ENCODE results near the gene ZNF443. TPM values are rescaled to one million over a fixed set of nuclear protein-coding genes. Genes with fewer than 3 reads are reported as not detected.
"Not testable (repeated sequence)": the region's sequence is repeated elsewhere in the genome, so short reads cannot be mapped to it uniquely, and the experiment has no call there.

ZNF443 gene
- total RNA-seq, 1 donor from 2014 or later = 13.8 TPM

- TF ChIP-seq CTCF (IDR thresholded peaks at IDR 0.05; ENCODE audit: unreplicated experiment) = no peak
- Mint-ChIP-seq H3K9me3 (ENCODE audit: low read depth) (peaks cover 41% of the 10 kb centered on the region), H3K27ac (peak overlapping the region; percentile 38), H3K4me3 (ENCODE audit: low read depth) (no peak overlapping the region), H3K27me3 (no peaks in the 10 kb centered on the region), H3K4me1 (ENCODE audit: low read depth) (no peaks in the 10 kb centered on the region), H3K36me3 (ENCODE audit: insufficient read depth) (peaks cover 71% of the 10 kb centered on the region)
- DNase-seq (ENCODE audit: low spot score, unreplicated experiment) = no peak
These were observed 24.4 kb upstream of the ZNF443 start for GRCh38 chr19:12465211-12465610.

- H3K9me3 Mint-ChIP-seq (ENCODE audit: low read depth) = peaks cover 40% of the 10 kb centered on the region
- no peak overlapping the region for H3K4me3 Mint-ChIP-seq (ENCODE audit: low read depth)
- peaks cover 68% of the 10 kb centered on the region for H3K36me3 Mint-ChIP-seq (ENCODE audit: insufficient read depth)
- TF ChIP-seq CTCF (IDR thresholded peaks at IDR 0.05; ENCODE audit: unreplicated experiment) = no peak
- DNase-seq (ENCODE audit: low spot score, unreplicated experiment) = no peak
- no peak overlapping the region for H3K27ac Mint-ChIP-seq
- H3K27me3 Mint-ChIP-seq = no peaks in the 10 kb centered on the region
- H3K4me1 Mint-ChIP-seq (ENCODE audit: low read depth) = no peaks in the 10 kb centered on the region
These were observed 23.9 kb upstream of the ZNF443 start for GRCh38 chr19:12464769-12465168.

GRCh38 chr19:12464139-12464538, 23.3 kb upstream of the ZNF443 start:
- peaks cover 46% of the 10 kb centered on the region for H3K9me3 Mint-ChIP-seq (ENCODE audit: low read depth)
- not testable (repeated sequence) for H3K4me1 Mint-ChIP-seq (ENCODE audit: low read depth); H3K4me3 Mint-ChIP-seq (ENCODE audit: low read depth); H3K27ac Mint-ChIP-seq; H3K27me3 Mint-ChIP-seq; DNase-seq (ENCODE audit: low spot score, unreplicated experiment)
- peaks cover 72% of the 10 kb centered on the region for H3K36me3 Mint-ChIP-seq (ENCODE audit: insufficient read depth)

- peaks cover 42% of the 10 kb centered on the region for H3K9me3 Mint-ChIP-seq (ENCODE audit: low read depth)
- H3K27ac Mint-ChIP-seq = no peak overlapping the region
- peaks cover 44% of the 10 kb centered on the region for H3K36me3 Mint-ChIP-seq (ENCODE audit: insufficient read depth)
- H3K4me1 Mint-ChIP-seq (ENCODE audit: low read depth) = no peaks in the 10 kb centered on the region
- H3K27me3 Mint-ChIP-seq = no peaks in the 10 kb centered on the region
- no peak for TF ChIP-seq CTCF (IDR thresholded peaks at IDR 0.05; ENCODE audit: unreplicated experiment)
- no peak for DNase-seq (ENCODE audit: low spot score, unreplicated experiment)
- H3K4me3 Mint-ChIP-seq (ENCODE audit: low read depth) = no peak overlapping the region
These were observed 12.7 kb upstream of the ZNF443 start for GRCh38 chr19:12453495-12453894.

- Mint-ChIP-seq H3K9me3 (ENCODE audit: low read depth) (peaks cover 40% of the 10 kb centered on the region), H3K4me3 (ENCODE audit: low read depth) (no peak overlapping the region), H3K36me3 (ENCODE audit: insufficient read depth) (peaks cover 32% of the 10 kb centered on the region), H3K27ac (no peak overlapping the region), H3K27me3 (no peaks in the 10 kb centered on the region), H3K4me1 (ENCODE audit: low read depth) (no peaks in the 10 kb centered on the region)
- TF ChIP-seq CTCF (IDR thresholded peaks at IDR 0.05; ENCODE audit: unreplicated experiment) = no peak
- no peak for DNase-seq (ENCODE audit: low spot score, unreplicated experiment)
These were observed 10.0 kb upstream of the ZNF443 start for GRCh38 chr19:12450844-12451243.

- DNase-seq (ENCODE audit: low spot score, unreplicated experiment) = no peak
- no peaks in the 10 kb centered on the region for H3K27me3 Mint-ChIP-seq
- no peak overlapping the region for H3K27ac Mint-ChIP-seq
- H3K9me3 Mint-ChIP-seq (ENCODE audit: low read depth) = peaks cover 43% of the 10 kb centered on the region
- TF ChIP-seq CTCF (IDR thresholded peaks at IDR 0.05; ENCODE audit: unreplicated experiment) = no peak
- H3K36me3 Mint-ChIP-seq (ENCODE audit: insufficient read depth) = peaks cover 29% of the 10 kb centered on the region
- no peaks in the 10 kb centered on the region for H3K4me1 Mint-ChIP-seq (ENCODE audit: low read depth)
- H3K4me3 Mint-ChIP-seq (ENCODE audit: low read depth) = no peak overlapping the region
These were observed 8.0 kb upstream of the ZNF443 start for GRCh38 chr19:12448808-12449207.

- H3K27me3 Mint-ChIP-seq; H3K4me1 Mint-ChIP-seq (ENCODE audit: low read depth): not testable (repeated sequence)
- Mint-ChIP-seq H3K27ac (peak overlapping the region; percentile 99), H3K9me3 (ENCODE audit: low read depth) (peaks cover 22% of the 10 kb centered on the region), H3K4me3 (ENCODE audit: low read depth) (peak overlapping the region; percentile 99), H3K36me3 (ENCODE audit: insufficient read depth) (peaks cover 23% of the 10 kb centered on the region)
- DNase-seq (ENCODE audit: low spot score, unreplicated experiment) = peak; percentile 18
These were observed 908 bp downstream of the ZNF443 start for GRCh38 chr19:12439686-12440540.

- H3K27me3 Mint-ChIP-seq; H3K27ac Mint-ChIP-seq; H3K4me1 Mint-ChIP-seq (ENCODE audit: low read depth); DNase-seq (ENCODE audit: low spot score, unreplicated experiment); H3K4me3 Mint-ChIP-seq (ENCODE audit: low read depth): not testable (repeated sequence)
- Mint-ChIP-seq H3K9me3 (ENCODE audit: low read depth) (peaks cover 44% of the 10 kb centered on the region), H3K36me3 (ENCODE audit: insufficient read depth) (peaks cover 77% of the 10 kb centered on the region)
These were observed 10.0 kb downstream of the ZNF443 start for GRCh38 chr19:12430726-12431299.

Measured in progenitor cell of endocrine pancreas (in vitro differentiated cells).